H9 (cell line): ENCODE results near the gene MCF2L2. TPM values are rescaled to one million over a fixed set of nuclear protein-coding genes. Genes with fewer than 3 reads are reported as not detected.

Source experiments
- DNase-seq: peaks from one replicate; pipeline ENCODE4 v3.0.0-alpha.2; 2017
- H2AFZ ChIP-seq: one replicate; pipeline ENCODE4 v1.6.1; 2013; ENCODE audit warnings: mild to moderate bottlenecking, low read length, control low read depth, moderate library complexity
- H2AK5ac ChIP-seq: 2 replicates; pipeline ENCODE4 v1.6.1; 2013; ENCODE audit warnings: low read length, control low read depth, mixed read lengths; ENCODE audit not compliant: insufficient read length
- H2BK120ac ChIP-seq: one replicate; pipeline ENCODE4 v1.6.1; 2013; ENCODE audit warnings: low read depth, mild to moderate bottlenecking, low read length, control low read depth, inconsistent platforms; ENCODE audit not compliant: poor library complexity, severe bottlenecking
- H2BK12ac ChIP-seq: 2 replicates; pipeline ENCODE4 v1.6.1; 2013; ENCODE audit warnings: low read length, control low read depth, mixed read lengths, low read depth; ENCODE audit not compliant: insufficient read length
- H2BK15ac ChIP-seq: 2 replicates; pipeline ENCODE4 v1.6.1; 2013; ENCODE audit warnings: low read depth, low read length, control low read depth
- H2BK20ac ChIP-seq: one replicate; pipeline ENCODE4 v1.6.1; 2013; ENCODE audit warnings: low read depth, mild to moderate bottlenecking, low read length, control low read depth, inconsistent platforms; ENCODE audit not compliant: poor library complexity, severe bottlenecking
- H2BK5ac ChIP-seq: 2 replicates; pipeline ENCODE4 v1.6.1; 2013; ENCODE audit warnings: low read length, control low read depth, mixed read lengths; ENCODE audit not compliant: insufficient read length
- H3K14ac ChIP-seq: 2 replicates; pipeline ENCODE4 v1.6.1; 2013; ENCODE audit warnings: low read length, control low read depth; ENCODE audit not compliant: insufficient read depth
- H3K18ac ChIP-seq: 2 replicates; pipeline ENCODE4 v1.6.1; 2013; ENCODE audit warnings: low read depth, mild to moderate bottlenecking, mixed read lengths, low read length, control low read depth; ENCODE audit not compliant: insufficient read length
- H3K23ac ChIP-seq: 2 replicates; pipeline ENCODE4 v1.6.1; 2013; ENCODE audit warnings: low read length, control low read depth, mixed read lengths, low read depth; ENCODE audit not compliant: insufficient read length
- H3K23me2 ChIP-seq: 2 replicates; pipeline ENCODE4 v1.6.1; 2013; ENCODE audit warnings: low read depth, mild to moderate bottlenecking, mixed read lengths, low read length, control low read depth; ENCODE audit not compliant: insufficient read length, poor library complexity, severe bottlenecking
- H3K27ac ChIP-seq: 2 replicates; pipeline ENCODE4 v1.5.1; 2013; ENCODE audit warnings: low read length, control low read depth, mixed read lengths, low read depth; ENCODE audit not compliant: insufficient read length
- H3K27me3 ChIP-seq: 2 replicates; pipeline ENCODE4 v1.6.1; 2013; ENCODE audit warnings: low read length, control low read depth, inconsistent platforms; ENCODE audit not compliant: insufficient read depth
- H3K4ac ChIP-seq: 2 replicates; pipeline ENCODE4 v1.6.1; 2013; ENCODE audit warnings: low read depth, mild to moderate bottlenecking, control low read depth, inconsistent platforms, low read length, moderate library complexity
- H3K4me1 ChIP-seq: 2 replicates; pipeline ENCODE4 v1.6.1; 2013; ENCODE audit warnings: low read length, control low read depth, inconsistent platforms; ENCODE audit not compliant: insufficient read depth
- H3K4me2 ChIP-seq: 2 replicates; pipeline ENCODE4 v1.6.1; 2013; ENCODE audit warnings: low read length, control low read depth, mixed read lengths; ENCODE audit not compliant: insufficient read length, insufficient read depth
- H3K56ac ChIP-seq: 2 replicates; pipeline ENCODE4 v1.6.1; 2013; ENCODE audit warnings: low read depth, mild to moderate bottlenecking, mixed read lengths, low read length, control low read depth; ENCODE audit not compliant: insufficient read length
- H3K79me1 ChIP-seq: 2 replicates; pipeline ENCODE4 v1.6.1; 2013; ENCODE audit warnings: low read depth, mild to moderate bottlenecking, moderate library complexity, low read length, control low read depth, inconsistent platforms; ENCODE audit not compliant: insufficient read depth, poor library complexity, severe bottlenecking
- H3K79me2 ChIP-seq: 2 replicates; pipeline ENCODE4 v1.6.1; 2013; ENCODE audit warnings: low read length, control low read depth, inconsistent platforms; ENCODE audit not compliant: insufficient read depth
- H3K9ac ChIP-seq: 2 replicates; pipeline ENCODE4 v1.6.1; 2013; ENCODE audit warnings: low read length, control low read depth, mixed read lengths; ENCODE audit not compliant: insufficient read length; ENCODE audit errors: extremely low read depth
- H3K9me3 ChIP-seq: one replicate; pipeline ENCODE4 v1.6.1; 2013; ENCODE audit warnings: low read depth, low read length, inconsistent platforms; ENCODE audit not compliant: control insufficient read depth
- H3T11ph ChIP-seq: one replicate; pipeline ENCODE4 v1.6.1; 2013; ENCODE audit warnings: mild to moderate bottlenecking, low read length, control low read depth, inconsistent platforms
- H4K20me1 ChIP-seq: one replicate; pipeline ENCODE4 v1.6.1; 2013; ENCODE audit not compliant: control insufficient read depth, insufficient read length, insufficient read depth
- H4K5ac ChIP-seq: 2 replicates; pipeline ENCODE4 v1.6.1; 2013; ENCODE audit warnings: low read depth, mild to moderate bottlenecking, mixed read lengths, low read length, control low read depth; ENCODE audit not compliant: insufficient read length
- H4K8ac ChIP-seq: replicated peaks from 2 replicates; pipeline ENCODE4 v1.6.1; 2013; ENCODE audit warnings: low read length, control low read depth, mixed read lengths, low read depth; ENCODE audit not compliant: insufficient read length
- H4K91ac ChIP-seq: 2 replicates; pipeline ENCODE4 v1.6.1; 2013; ENCODE audit warnings: low read depth, mild to moderate bottlenecking, moderate library complexity, mixed read lengths, low read length, control low read depth; ENCODE audit not compliant: insufficient read length
- H3K27ac Mint-ChIP-seq, 3 experiments: 2 replicates in 2 of 3; 3 replicates in 1 of 3; pipeline ENCODE4 v1.8.0; 2020 to 2021; ENCODE audit warnings: mixed read lengths in 3 of 3, mild to moderate bottlenecking in 1 of 3, moderate library complexity in 1 of 3
- H3K27me3 Mint-ChIP-seq: 2 replicates; pipeline ENCODE4 v1.8.0; 2021; ENCODE audit warnings: low read depth, mild to moderate bottlenecking, moderate library complexity, mixed read lengths
- H3K36me3 Mint-ChIP-seq, 3 experiments: 2 replicates in 2 of 3; 3 replicates in 1 of 3; pipeline ENCODE4 v1.8.0; 2020 to 2021; ENCODE audit warnings: low read depth in 3 of 3, mixed read lengths in 3 of 3; ENCODE audit not compliant: insufficient read depth in 1 of 3
- H3K4me1 Mint-ChIP-seq, 2 experiments: 2 replicates each; pipeline ENCODE4 v1.8.0; 2020; ENCODE audit warnings: mixed read lengths in 2 of 2
- H3K4me3 Mint-ChIP-seq, 2 experiments: 2 replicates in 1 of 2; 3 replicates in 1 of 2; pipeline ENCODE4 v1.8.0; 2020 to 2021; ENCODE audit warnings: mild to moderate bottlenecking in 2 of 2, mixed read lengths in 2 of 2, moderate library complexity in 1 of 2
- H3K9me3 Mint-ChIP-seq, 2 experiments: 2 replicates in 1 of 2; 3 replicates in 1 of 2; pipeline ENCODE4 v1.8.0; 2020; ENCODE audit warnings: mild to moderate bottlenecking in 2 of 2, mixed read lengths in 2 of 2, moderate library complexity in 1 of 2
- WGBS: extraction: QIAGEN DNeasy Blood & Tissue Kit; methylation state at CpG from one replicate; pipeline ENCODE4 v1.1.7; 2013; ENCODE audit warnings: missing lambda C conversion rate, low lambda C conversion rate, mixed read lengths; ENCODE audit not compliant: insufficient read length; ENCODE audit errors: extremely low coverage; 5-methylcytosine and 5-hydroxymethylcytosine counted together
- total RNA-seq: library from RNA; stranded (reverse); gene quantifications from 2 replicates; pipeline ENCODE4 v1.2.1, GENCODE V29; 2021
- TF ChIP-seq, protein P1 (sequence below): fragments of 200-600 bp; sonication (generic); conservative IDR thresholded peaks from 3 replicates; pipeline ENCODE4 v1.8.0; 2021; ENCODE audit warnings: antibody characterized with exemption, mild to moderate bottlenecking

The MCF2L2 gene
- total RNA-seq, 1 experiment from 2014 or later, result 6.4 TPM

GRCh38 chr3:183189641-183190040 lies 238.8 kb downstream of the MCF2L2 start:
- H2BK120ac ChIP-seq, result no peak overlapping the region
- Mint-ChIP-seq H3K27ac (no peak overlapping the region), H3K9me3 (no peaks in the 10 kb centered on the region; a peak in 1 of 5 replicates), H3K4me3 (no peak overlapping the region), H3K36me3 (no peaks in the 10 kb centered on the region), H3K4me1 (peaks cover 6 to 7% of the 10 kb centered on the region in 2 experiments), H3K27me3 (no peaks in the 10 kb centered on the region)
- no peak overlapping the region for H2BK12ac ChIP-seq
- H3K27me3 ChIP-seq, result no peaks in the 10 kb centered on the region
- H3K4me2 ChIP-seq, result no peak overlapping the region
- no CpG with 5 or more reads among the region's 4 CpGs for WGBS
- no peak overlapping the region for H3K9ac ChIP-seq
- H3T11ph ChIP-seq, result no peak overlapping the region
- H3K79me1 ChIP-seq, result no peaks in the 10 kb centered on the region
- no peak overlapping the region for H3K18ac ChIP-seq
- no peak overlapping the region for H3K56ac ChIP-seq
- H3K23me2 ChIP-seq, result no peaks in the 10 kb centered on the region
- no peaks in the 10 kb centered on the region for H3K79me2 ChIP-seq
- no peaks in the 10 kb centered on the region for H3K9me3 ChIP-seq
- H2AFZ ChIP-seq, result no peak overlapping the region
- DNase-seq, result no peak
- no peaks in the 10 kb centered on the region for H4K20me1 ChIP-seq
- no peak overlapping the region for H3K14ac ChIP-seq
- no peak overlapping the region for H3K27ac ChIP-seq
- H4K91ac ChIP-seq, result no peak overlapping the region
- no peak overlapping the region for H2AK5ac ChIP-seq
- H2BK20ac ChIP-seq, result no peak overlapping the region
- H4K5ac ChIP-seq, result no peak overlapping the region
- H3K4me1 ChIP-seq, result no peaks in the 10 kb centered on the region
- no peak overlapping the region for H3K23ac ChIP-seq
- no peak overlapping the region for H3K4ac ChIP-seq
- no peak overlapping the region for H2BK15ac ChIP-seq
- no peak overlapping the region for H4K8ac ChIP-seq
- TF ChIP-seq, protein P1, sequence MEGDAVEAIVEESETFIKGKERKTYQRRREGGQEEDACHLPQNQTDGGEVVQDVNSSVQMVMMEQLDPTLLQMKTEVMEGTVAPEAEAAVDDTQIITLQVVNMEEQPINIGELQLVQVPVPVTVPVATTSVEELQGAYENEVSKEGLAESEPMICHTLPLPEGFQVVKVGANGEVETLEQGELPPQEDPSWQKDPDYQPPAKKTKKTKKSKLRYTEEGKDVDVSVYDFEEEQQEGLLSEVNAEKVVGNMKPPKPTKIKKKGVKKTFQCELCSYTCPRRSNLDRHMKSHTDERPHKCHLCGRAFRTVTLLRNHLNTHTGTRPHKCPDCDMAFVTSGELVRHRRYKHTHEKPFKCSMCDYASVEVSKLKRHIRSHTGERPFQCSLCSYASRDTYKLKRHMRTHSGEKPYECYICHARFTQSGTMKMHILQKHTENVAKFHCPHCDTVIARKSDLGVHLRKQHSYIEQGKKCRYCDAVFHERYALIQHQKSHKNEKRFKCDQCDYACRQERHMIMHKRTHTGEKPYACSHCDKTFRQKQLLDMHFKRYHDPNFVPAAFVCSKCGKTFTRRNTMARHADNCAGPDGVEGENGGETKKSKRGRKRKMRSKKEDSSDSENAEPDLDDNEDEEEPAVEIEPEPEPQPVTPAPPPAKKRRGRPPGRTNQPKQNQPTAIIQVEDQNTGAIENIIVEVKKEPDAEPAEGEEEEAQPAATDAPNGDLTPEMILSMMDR, result no peak
- H2BK5ac ChIP-seq, result no peak overlapping the region
